Erythroblast (primary cell): Measurements from ENCODE around the gene TMEM37.

Source experiments
- GATA1 ChIP-seq: IDR thresholded peaks from 2 replicates; pipeline ENCODE4 v1.6.1; 2011; ENCODE audit warnings: low read depth, mild to moderate bottlenecking, control low read depth, low read length, moderate library complexity
- POLR2A ChIP-seq: IDR thresholded peaks from 2 replicates; pipeline ENCODE4 v1.6.1; 2011; ENCODE audit warnings: mild to moderate bottlenecking, low read length

- no peak for TF ChIP-seq POLR2A
- TF ChIP-seq GATA1 = no peak
Observed at GRCh38 chr2:119407430-119408220, 24.0 kb upstream of the TMEM37 start.
